AG09319 (cell line): Measurements from ENCODE around the gene EIPR1.

Source experiments
- DNase-seq: peaks from one replicate; pipeline ENCODE4 v3.0.0-alpha.2; 2010; ENCODE audit warnings: low read depth; ENCODE audit errors: extremely low read depth
- TF ChIP-seq, protein P1 (sequence below): IDR thresholded peaks from 2 replicates; pipeline ENCODE4 v1.5.1; 2011; ENCODE audit warnings: low read depth, mild to moderate bottlenecking, inconsistent platforms, low read length, moderate library complexity

Gene EIPR1

DNA sequence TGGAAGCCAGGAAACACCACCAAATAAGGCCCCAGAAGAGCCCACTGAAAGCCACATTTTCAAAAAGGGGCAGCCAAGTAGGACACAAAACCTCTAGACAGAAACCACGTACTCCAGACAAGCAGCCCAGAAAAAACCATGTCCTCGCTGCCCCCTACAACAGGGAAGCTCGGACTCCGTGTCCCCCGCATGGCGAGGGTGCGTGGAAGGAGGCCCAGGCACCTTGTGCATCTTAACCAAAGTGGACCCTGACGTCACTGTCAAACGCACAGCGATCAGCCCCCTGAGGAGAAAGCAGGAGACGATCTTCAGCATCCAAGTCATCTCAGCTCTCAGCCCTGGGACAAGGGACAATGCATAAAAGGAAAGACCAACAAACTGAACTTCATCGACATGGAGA lies 168.4 kb downstream of the EIPR1 start:
- DNase-seq, result no peak
- TF ChIP-seq, protein P1, sequence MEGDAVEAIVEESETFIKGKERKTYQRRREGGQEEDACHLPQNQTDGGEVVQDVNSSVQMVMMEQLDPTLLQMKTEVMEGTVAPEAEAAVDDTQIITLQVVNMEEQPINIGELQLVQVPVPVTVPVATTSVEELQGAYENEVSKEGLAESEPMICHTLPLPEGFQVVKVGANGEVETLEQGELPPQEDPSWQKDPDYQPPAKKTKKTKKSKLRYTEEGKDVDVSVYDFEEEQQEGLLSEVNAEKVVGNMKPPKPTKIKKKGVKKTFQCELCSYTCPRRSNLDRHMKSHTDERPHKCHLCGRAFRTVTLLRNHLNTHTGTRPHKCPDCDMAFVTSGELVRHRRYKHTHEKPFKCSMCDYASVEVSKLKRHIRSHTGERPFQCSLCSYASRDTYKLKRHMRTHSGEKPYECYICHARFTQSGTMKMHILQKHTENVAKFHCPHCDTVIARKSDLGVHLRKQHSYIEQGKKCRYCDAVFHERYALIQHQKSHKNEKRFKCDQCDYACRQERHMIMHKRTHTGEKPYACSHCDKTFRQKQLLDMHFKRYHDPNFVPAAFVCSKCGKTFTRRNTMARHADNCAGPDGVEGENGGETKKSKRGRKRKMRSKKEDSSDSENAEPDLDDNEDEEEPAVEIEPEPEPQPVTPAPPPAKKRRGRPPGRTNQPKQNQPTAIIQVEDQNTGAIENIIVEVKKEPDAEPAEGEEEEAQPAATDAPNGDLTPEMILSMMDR, result no peak

DNA sequence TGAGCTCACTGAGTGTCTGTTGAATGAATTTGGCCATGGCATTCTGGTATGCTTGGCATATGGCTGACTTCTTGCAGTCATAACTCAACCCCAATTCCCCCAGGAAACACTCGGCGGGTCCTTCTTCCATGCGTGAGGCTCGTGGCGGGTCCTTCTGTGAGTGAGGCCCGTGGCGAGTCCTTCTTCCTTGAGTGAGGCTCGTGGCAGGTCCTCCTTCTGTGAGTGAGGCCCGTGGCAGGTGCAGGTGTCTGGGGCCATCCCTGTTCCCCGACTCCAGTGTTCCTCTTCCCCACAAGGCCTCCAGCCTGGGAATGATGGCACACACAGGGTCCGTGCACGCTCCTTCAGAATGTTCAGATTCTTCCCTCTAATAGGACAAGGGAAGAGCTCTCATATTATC lies 169.0 kb downstream of the EIPR1 start:
- TF ChIP-seq, protein P1, result no peak
- DNase-seq, result no peak

DNA sequence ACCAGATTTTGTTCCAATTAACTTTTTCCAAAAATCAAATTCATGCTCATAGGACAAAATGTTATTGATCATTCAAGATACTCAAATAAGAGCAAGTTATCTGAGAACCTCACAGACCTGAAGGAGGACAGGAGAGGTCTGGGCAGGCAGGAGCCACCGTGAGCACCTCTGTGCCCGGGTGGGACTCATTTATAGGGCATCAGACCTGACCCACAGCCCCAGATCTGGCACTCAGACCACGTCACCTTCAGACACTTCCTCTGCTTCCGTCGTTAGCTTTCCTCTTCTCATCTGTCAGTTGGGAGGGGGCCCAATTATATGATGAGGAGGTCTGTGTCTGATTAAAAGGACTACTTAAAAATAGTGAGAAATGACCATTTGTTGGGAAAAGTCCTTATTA lies 169.4 kb downstream of the EIPR1 start:
- no peak for DNase-seq
- TF ChIP-seq, protein P1, result no peak

DNA sequence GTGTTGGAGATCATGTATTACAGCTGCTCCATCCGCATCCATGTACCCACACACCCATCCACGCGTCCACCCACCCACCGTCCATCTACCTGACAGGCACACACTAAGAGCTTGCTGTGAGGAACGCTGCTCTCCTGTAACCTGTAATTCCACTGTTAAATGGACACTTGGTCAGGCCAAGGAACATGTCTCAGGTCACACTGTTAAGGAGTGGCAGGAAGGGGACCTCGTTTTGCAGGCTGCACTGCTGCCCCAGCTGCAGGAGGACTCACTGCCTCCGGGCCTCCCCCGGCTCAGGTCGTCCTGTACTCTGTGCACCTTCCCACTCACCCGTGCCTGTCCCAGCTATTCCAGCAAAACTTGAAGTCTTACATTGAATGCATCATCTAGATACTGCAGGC lies 170.5 kb downstream of the EIPR1 start:
- no peak for DNase-seq
- TF ChIP-seq, protein P1, result no peak

DNA sequence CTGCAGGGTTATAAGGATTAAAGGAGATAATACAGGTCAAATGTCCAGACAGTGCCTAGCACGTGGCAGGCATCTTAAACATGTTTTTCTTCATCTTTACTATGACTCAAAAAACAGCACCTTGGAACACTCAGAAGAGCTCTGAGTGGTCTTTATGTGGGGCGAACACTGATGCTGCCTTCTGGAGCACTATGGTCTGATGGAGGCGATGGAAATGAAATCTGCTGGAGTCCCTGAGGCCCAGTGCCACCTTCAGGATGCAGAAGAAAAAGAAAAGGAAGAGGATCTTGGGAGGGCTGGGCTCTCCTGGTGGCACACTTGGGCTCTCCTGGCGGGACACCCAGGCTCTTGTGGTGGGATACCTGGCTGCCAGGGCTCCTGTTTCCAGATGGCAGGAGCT lies 171.8 kb downstream of the EIPR1 start:
- TF ChIP-seq, protein P1, result no peak
- no peak for DNase-seq

DNA sequence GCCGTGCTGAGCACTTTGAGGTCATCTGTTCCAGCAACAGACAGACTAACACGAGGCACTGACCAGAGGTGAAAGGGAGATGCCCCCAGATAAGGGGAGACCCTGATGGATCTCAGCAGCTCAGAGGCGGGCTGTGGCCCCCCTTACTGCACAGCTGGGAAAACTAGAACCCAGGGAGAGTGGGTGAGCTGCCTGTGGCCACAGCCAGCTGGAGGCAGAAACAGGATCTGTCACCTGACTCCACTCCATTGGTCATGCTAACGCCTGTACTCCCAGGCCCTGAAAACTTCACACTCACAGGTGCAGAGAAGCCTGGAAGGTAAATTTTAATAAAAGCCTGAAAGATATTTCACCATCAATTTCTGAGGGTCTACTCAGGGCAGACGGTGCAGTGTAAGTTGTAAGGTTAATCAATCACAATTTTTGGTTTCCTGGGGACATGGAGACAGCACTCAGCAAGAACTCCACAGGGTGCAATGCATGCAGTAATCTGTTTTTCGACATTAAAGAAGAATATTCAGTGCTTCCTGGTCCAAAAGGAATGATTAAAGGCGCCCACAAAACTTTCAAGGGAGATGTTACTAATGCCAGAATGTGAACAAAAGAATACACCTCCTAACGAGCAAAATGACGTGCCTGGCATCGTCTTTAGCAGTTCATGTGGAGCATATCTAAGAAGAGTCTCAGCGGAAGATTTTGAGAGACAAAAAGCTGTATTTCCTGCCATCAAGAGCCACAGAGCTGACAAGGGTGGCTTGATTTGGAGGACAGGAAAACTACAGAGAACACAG lies 173.4 kb downstream of the EIPR1 start:
- TF ChIP-seq, protein P1, result no peak
- DNase-seq, result no peak

DNA sequence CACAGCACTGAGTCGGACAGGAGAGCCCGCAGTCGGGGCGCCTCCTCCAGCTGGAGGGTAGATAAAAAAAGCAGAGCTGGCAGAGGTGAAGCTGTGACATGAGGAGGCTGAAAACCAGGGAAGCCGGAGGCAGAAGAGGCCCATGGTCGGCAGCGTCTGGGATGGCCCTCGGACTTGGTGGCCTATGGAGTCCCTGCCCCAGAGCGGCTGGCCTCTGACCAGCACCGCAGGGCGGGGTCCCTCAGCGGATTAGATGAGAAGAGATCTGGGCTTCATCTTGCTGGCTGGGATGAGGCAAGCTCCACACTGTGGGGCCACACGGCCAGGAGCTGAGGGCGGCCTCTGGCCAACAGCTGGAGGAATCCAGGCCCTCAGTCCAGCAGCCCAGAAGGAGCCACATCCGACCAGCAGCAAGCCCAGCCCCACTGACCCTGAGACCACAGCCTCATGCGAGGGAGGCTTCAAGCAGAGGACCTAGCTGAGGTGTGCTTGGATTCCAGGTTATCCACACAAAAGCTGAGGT lies 174.1 kb downstream of the EIPR1 start:
- no peak for DNase-seq
- TF ChIP-seq, protein P1, result no peak
